ENCODE data around the gene ROCK2. TPM values are rescaled to one million over a fixed set of nuclear protein-coding genes. Genes with fewer than 3 reads are reported as not detected.

The ROCK2 gene
- total and polyA plus RNA-seq, 4 donors = 5.3 to 31.0 (median 12.2) TPM

GRCh38 chr2:11257964-11258363, 86.5 kb downstream of the ROCK2 start:
- no peaks in the 10 kb centered on the region for H3K27me3 ChIP-seq (ENCODE audit: control insufficient read depth in 4 of 4, insufficient read depth in 4 of 4, low read length in 3 of 4)
- H3K27ac ChIP-seq (ENCODE audit: low read depth in 1 of 2, low read length in 2 of 2) = no peak overlapping the region
- H3K36me3 ChIP-seq (ENCODE audit: control insufficient read depth in 4 of 4, insufficient read depth in 3 of 4, low read depth in 1 of 4, low read length in 3 of 4) = peaks cover 0 to 10% (median 3%) of the 10 kb centered on the region in 4 donors
- no peak for DNase-seq (ENCODE audit: low spot score)
- no peak overlapping the region for H3K9ac ChIP-seq (ENCODE audit: low read depth in 1 of 2, low read length in 2 of 2)
- no peaks in the 10 kb centered on the region for H3K9me3 ChIP-seq (ENCODE audit: control insufficient read depth in 4 of 4, low read length in 3 of 4)
- peaks cover 0 to 6% (median 4%) of the 10 kb centered on the region in 4 donors for H3K4me1 ChIP-seq (ENCODE audit: control insufficient read depth in 4 of 4, insufficient read depth in 4 of 4, low read length in 3 of 4)
- WGBS = 93% methylated on average over 3 of the region's 3 CpGs
- TF ChIP-seq MAX (IDR thresholded peaks at IDR 0.05) = no peak
- no peak for TF ChIP-seq FOXA2 (IDR thresholded peaks at IDR 0.05)
- TF ChIP-seq FOXA1 (IDR thresholded peaks at IDR 0.05) = no peak
- no peak for TF ChIP-seq GABPA (IDR thresholded peaks at IDR 0.05 in 1 of 2, conservative IDR thresholded peaks at IDR 0.05 in 1 of 2)
- no peak for TF ChIP-seq HNF4G (IDR thresholded peaks at IDR 0.05)
- no peak for TF ChIP-seq ZBTB33 (IDR thresholded peaks at IDR 0.05)
- no peak for TF ChIP-seq RXRA (IDR thresholded peaks at IDR 0.05)
- TF ChIP-seq REST (IDR thresholded peaks at IDR 0.05) = no peak
- TF ChIP-seq TAF1 (conservative IDR thresholded peaks at IDR 0.05) = no peak
- TF ChIP-seq HNF4A (conservative IDR thresholded peaks at IDR 0.05) = no peak
- TF ChIP-seq EGR1 (IDR thresholded peaks at IDR 0.05; ENCODE audit: low read depth in 2 of 2) = no peak
- TF ChIP-seq NR2F2 (IDR thresholded peaks at IDR 0.05) = no peak
- TF ChIP-seq ATF3 (IDR thresholded peaks at IDR 0.05) = no peak
- TF ChIP-seq RAD21 (IDR thresholded peaks at IDR 0.05) = no peak
- TF ChIP-seq SP1 (IDR thresholded peaks at IDR 0.05) = no peak
- no peak for TF ChIP-seq CTCF (IDR thresholded peaks at IDR 0.05; ENCODE audit: low read depth, low read length, missing input control)
- no peak for TF ChIP-seq JUND (IDR thresholded peaks at IDR 0.05)
- no peak for TF ChIP-seq YY1 (IDR thresholded peaks at IDR 0.05)
- H3K4me3 ChIP-seq (ENCODE audit: low read depth in 1 of 3, low read length in 3 of 3) = no peak overlapping the region
